NCI-H187 treated with DMSO at 0.1 percent for 48 hours (cell line): ENCODE measurements around the gene FAM217B.

Experiments
- DNase-seq: peaks from one replicate; lab custom pipeline; 2025; lab: John Stamatoyannopoulos, UW

FAM217B gene

DNA sequence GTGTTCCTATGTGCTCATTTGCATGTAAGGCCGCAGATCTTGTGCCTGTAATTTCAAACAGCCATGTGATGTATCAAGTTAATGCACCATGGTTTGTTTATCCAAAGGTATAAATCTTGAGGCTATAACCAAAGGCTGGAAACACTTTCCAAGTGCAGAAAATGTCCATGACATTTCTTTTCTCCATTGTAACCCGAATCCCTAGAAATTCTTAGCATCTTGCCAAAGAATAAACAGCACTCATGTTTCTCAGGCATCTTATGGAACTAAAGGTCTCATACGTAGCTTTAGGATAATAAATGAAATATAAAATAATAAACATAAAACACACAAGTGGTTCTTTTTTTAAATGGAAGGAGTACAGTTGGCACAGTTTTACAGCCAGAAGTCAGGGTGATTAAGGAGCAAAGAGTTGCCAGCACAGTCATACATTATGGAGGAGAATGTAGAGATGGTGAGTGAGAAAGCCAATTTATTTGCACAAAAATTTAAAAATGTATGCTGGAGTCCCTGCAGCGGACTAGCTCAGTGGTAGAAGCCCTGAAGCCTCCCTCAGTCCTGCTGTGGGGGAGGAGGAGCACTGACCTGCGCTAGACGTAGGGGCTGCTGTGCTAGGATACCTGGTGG is 36.1 kb downstream of the FAM217B start:
- DNase-seq = no peak

- no peak for DNase-seq
Measured at GRCh38 chr20:59977086-59977485, 36.9 kb downstream of the FAM217B start.

DNA sequence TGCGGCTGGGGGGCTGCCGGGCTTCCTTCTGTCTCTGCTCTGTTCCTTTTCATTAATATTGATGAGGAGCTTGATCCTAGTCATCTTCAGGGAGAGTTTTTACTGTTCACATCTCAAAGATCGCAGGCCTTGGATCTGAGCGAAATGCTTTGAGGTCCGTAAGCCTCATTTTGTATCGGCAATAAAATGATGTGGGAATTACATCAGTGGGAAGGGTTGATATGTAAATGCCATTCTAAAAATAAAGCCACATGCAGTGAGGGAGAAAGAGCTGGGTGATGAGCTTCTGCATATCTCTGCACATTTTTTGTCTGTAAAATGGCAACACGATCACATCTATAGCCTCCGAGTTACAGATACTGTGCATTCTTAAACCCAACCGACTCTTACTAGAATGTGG is 42.9 kb downstream of the FAM217B start:
- no peak for DNase-seq

- DNase-seq = no peak
Measured at GRCh38 chr20:59984541-59984940, 44.4 kb downstream of the FAM217B start.

DNA sequence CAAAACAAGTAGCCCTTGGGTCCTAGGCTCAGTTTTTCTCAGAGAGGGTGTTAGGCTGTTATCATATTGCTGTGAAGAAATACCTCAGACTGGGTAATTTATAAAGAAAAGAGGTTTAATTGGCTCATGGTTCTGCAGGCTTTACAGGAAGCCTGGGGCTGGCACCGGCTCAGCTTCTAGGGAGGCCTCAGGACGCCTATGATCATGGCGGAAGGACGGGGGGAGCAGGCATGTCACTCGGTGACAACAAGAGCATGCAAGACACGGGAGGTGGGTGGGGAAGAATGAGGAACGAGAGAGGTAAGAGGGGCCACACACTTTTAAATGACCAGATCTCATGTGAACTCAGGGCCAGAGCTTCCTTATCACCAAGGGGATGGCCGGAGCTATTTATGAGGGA is 45.0 kb downstream of the FAM217B start:
- DNase-seq = no peak

- DNase-seq = no peak
Measured at GRCh38 chr20:59985864-59986263, 45.7 kb downstream of the FAM217B start.

DNA sequence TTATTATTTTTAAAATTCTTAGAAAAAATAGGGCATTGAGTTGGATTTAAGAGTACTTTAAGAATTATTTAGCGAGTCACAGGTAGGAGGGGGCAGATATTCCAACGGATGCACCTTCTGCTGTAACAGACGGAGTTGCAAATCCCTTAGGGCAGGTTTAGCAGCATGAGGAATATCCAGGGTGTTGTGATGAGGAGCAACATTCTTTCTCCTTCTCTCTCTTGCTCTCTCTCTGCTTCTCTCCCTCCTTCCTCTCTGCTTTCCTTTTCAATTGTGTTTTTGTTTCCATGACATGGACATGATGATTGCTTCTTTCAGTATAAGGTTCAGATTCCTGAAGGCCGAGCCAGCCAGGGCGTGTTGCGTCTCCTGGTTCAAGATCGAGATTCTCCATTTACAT is 46.9 kb downstream of the FAM217B start:
- DNase-seq = no peak

DNA sequence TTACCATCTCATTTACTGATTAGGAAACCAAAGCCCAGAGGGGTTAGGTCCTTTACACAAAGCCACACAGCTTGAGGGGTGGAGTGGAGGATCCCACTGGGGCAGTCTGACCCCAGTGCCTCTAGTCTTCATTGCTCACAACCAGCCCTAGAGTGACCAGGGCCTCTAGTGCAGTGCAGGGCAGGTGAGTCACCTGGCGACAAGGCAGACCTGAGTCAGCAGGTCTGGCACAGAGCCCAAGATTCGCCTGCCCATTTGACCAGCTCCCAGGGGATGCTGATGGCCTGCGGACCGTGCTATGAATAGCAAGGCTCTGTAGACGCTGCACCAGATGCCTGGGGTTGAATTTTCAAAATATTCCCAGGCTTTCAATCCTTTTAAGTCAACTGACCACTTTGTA is 48.0 kb downstream of the FAM217B start:
- DNase-seq = no peak

- no peak for DNase-seq
Measured at GRCh38 chr20:59992526-59993084, 52.4 kb downstream of the FAM217B start.

- DNase-seq = no peak
Measured at GRCh38 chr20:59993736-59994430, 53.7 kb downstream of the FAM217B start.

- DNase-seq = no peak
Measured at GRCh38 chr20:59994697-59995122, 54.5 kb downstream of the FAM217B start.

DNA sequence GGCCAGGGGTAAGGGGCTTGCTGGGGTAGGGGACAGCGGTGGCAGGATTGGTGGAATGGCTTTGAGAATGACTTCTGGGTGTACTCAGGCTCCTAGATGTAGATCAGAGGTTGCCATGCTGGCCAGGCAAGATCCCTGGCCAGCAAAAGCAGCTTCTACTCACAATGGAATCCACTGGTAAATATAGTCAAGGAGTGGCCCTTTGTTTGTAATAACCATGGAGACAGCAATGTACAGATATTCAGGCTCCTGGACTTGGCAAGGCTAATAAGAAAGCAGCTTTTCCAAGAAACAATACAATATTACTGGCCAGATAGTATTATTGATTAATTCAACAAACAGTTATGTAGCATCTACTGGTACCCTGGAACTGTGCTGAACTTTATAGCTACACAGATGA is 55.9 kb downstream of the FAM217B start:
- no peak for DNase-seq

DNA sequence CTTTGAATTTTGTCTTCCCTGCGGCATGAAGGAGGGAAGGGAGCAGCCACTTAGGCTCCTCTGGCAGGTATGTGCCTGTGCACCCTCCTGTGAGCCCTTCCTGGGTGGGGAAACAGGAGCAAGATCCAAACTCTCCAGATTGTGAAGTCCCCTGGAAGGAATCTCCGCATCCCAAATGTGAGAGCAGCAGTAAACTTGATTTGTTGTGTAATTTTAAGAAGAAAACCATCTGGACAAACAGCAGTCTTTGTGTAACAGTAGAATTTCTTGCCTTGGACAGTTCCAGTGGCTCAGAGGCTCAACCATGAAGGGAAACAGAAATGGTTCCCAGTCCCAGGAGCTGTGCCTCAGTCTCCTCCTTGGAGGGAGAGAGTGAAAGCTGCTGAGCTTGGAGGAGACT is 57.7 kb downstream of the FAM217B start:
- DNase-seq = no peak
